ENCODE results near the gene OPRD1.

Gene OPRD1

DNA sequence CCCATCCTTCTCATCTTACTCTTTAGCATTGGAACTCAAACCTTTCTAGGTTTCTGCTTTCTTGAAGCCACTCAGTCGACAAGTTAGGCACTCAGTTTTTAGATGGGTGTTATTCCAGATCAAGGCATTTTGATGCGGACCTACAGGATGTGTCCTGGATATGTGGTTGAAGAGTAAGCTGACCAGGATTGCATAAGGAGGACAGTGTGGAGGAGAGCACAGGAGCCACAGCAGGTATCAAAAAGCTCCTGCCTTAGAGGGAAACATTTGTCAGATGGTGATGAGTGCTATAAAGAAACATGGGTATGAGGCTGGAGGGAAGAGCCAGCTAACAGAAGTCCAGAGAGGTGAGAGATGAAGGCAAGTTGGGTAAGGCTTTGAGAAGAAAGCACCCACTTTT is 33.9 kb upstream of the OPRD1 start:
- Histone ChIP-seq H3K9ac (ENCODE audit: low read length) (no peak overlapping the region), H3K27ac (ENCODE audit: low read depth, low read length) (no peak overlapping the region), H3K27me3 (ENCODE audit: low read length) (no peaks in the 10 kb centered on the region), H4K20me1 (ENCODE audit: low read depth, low read length) (no peaks in the 10 kb centered on the region), H3K79me2 (ENCODE audit: insufficient read depth, low read length) (no peaks in the 10 kb centered on the region), H2AFZ (ENCODE audit: low read depth, low read length, severe bottlenecking) (no peak overlapping the region), H3K4me2 (ENCODE audit: low read depth, low read length, poor library complexity, severe bottlenecking) (no peak overlapping the region), H3K9me3 (ENCODE audit: insufficient read depth, low read length) (no peaks in the 10 kb centered on the region), H3K36me3 (ENCODE audit: low read length) (no peaks in the 10 kb centered on the region), H3K4me3 (ENCODE audit: insufficient read depth, low read length, poor library complexity, severe bottlenecking) (no peak overlapping the region), H3F3A (ENCODE audit: insufficient read depth) (no peaks in the 10 kb centered on the region; the same call in 1 of the 2 replicates), H3K9me2 (replicated peaks; ENCODE audit: insufficient read depth, low read length) (no peaks in the 10 kb centered on the region)
- no peak for TF ChIP-seq EZH2phosphoT487 (conservative IDR thresholded peaks at IDR 0.05; ENCODE audit: low read length)
- TF ChIP-seq, protein P1, sequence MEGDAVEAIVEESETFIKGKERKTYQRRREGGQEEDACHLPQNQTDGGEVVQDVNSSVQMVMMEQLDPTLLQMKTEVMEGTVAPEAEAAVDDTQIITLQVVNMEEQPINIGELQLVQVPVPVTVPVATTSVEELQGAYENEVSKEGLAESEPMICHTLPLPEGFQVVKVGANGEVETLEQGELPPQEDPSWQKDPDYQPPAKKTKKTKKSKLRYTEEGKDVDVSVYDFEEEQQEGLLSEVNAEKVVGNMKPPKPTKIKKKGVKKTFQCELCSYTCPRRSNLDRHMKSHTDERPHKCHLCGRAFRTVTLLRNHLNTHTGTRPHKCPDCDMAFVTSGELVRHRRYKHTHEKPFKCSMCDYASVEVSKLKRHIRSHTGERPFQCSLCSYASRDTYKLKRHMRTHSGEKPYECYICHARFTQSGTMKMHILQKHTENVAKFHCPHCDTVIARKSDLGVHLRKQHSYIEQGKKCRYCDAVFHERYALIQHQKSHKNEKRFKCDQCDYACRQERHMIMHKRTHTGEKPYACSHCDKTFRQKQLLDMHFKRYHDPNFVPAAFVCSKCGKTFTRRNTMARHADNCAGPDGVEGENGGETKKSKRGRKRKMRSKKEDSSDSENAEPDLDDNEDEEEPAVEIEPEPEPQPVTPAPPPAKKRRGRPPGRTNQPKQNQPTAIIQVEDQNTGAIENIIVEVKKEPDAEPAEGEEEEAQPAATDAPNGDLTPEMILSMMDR (IDR thresholded peaks at IDR 0.05; ENCODE audit: insufficient read depth, low read length, poor library complexity, severe bottlenecking): no peak

DNA sequence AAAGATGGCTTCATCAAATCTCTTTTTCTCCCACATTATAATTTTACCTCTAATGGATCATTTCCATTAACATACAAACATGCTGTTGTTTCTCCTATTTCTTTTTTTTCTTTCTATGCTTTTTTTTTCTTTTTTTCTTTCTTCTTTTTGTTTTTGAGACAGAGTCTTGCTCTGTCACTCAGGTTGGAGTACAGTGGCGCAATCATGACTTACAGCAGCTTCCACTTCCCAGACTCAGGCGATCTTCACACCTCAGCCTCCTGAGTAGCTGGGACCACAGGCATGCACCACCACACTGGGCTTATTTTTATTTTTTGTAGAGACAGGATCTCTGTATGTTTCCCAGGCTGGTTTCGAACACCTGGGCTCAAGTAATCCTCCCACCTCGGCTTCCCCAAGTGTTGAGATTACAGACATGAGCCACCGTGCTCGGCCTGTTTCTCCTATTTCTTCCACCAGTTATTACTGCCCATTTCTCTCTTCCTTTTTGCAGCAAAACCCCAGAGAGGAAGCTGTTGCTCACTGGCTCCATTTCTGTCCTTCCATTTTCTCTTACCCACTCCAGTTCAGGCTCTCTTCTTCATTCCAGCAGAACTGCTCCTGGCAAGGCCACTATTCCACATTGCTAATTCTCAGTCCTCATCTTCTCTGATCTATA is 32.1 kb upstream of the OPRD1 start:
- TF ChIP-seq, protein P1 (IDR thresholded peaks at IDR 0.05; ENCODE audit: insufficient read depth, low read length, poor library complexity, severe bottlenecking): no peak
- TF ChIP-seq EZH2phosphoT487 (conservative IDR thresholded peaks at IDR 0.05; ENCODE audit: low read length): no peak
- Histone ChIP-seq H3K9me3 (ENCODE audit: insufficient read depth, low read length) (no peaks in the 10 kb centered on the region), H3K4me2 (ENCODE audit: low read depth, low read length, poor library complexity, severe bottlenecking) (no peak overlapping the region), H2AFZ (ENCODE audit: low read depth, low read length, severe bottlenecking) (no peak overlapping the region), H3K36me3 (ENCODE audit: low read length) (no peaks in the 10 kb centered on the region), H3F3A (ENCODE audit: insufficient read depth) (no peaks in the 10 kb centered on the region; the same call in 1 of the 2 replicates), H3K4me3 (ENCODE audit: insufficient read depth, low read length, poor library complexity, severe bottlenecking) (no peak overlapping the region), H3K27ac (ENCODE audit: low read depth, low read length) (no peak overlapping the region), H3K9me2 (replicated peaks; ENCODE audit: insufficient read depth, low read length) (no peaks in the 10 kb centered on the region), H3K27me3 (ENCODE audit: low read length) (no peaks in the 10 kb centered on the region), H4K20me1 (ENCODE audit: low read depth, low read length) (no peaks in the 10 kb centered on the region), H3K79me2 (ENCODE audit: insufficient read depth, low read length) (no peaks in the 10 kb centered on the region), H3K9ac (ENCODE audit: low read length) (no peak overlapping the region)

DNA sequence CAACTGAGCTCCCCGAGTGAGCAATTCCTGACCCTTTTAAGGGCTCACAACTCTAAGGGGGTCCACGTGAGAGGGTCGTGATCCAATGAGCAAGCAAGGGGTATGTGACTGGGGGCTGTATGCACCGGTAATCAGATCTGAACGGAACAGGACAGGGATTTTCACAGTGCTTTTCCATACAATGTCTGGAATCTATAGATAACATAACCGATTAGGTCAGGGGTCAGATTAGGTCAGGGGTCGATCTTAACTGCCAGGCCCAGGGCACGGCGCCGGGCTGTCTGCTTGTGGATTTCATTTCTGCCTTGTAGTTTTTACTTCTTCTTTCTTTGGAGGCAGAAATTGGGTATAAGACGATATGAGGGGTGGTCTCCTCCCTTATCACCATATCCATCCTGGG is 30.7 kb upstream of the OPRD1 start:
- no peak overlapping the region for H2AFZ ChIP-seq (ENCODE audit: low read depth, low read length, severe bottlenecking)
- H3K27me3 ChIP-seq (ENCODE audit: low read length): no peaks in the 10 kb centered on the region
- H3K36me3 ChIP-seq (ENCODE audit: low read length): no peaks in the 10 kb centered on the region
- no peaks in the 10 kb centered on the region for H3K79me2 ChIP-seq (ENCODE audit: insufficient read depth, low read length)
- no peak overlapping the region for H3K27ac ChIP-seq (ENCODE audit: low read depth, low read length)
- no peaks in the 10 kb centered on the region for H4K20me1 ChIP-seq (ENCODE audit: low read depth, low read length)
- H3F3A ChIP-seq (ENCODE audit: insufficient read depth): no peaks in the 10 kb centered on the region; the same call in 1 of the 2 replicates
- TF ChIP-seq EZH2phosphoT487 (conservative IDR thresholded peaks at IDR 0.05; ENCODE audit: low read length): no peak
- TF ChIP-seq, protein P1 (IDR thresholded peaks at IDR 0.05; ENCODE audit: insufficient read depth, low read length, poor library complexity, severe bottlenecking): no peak
- H3K9me2 ChIP-seq (replicated peaks; ENCODE audit: insufficient read depth, low read length): no peaks in the 10 kb centered on the region
- H3K9me3 ChIP-seq (ENCODE audit: insufficient read depth, low read length): no peaks in the 10 kb centered on the region
- no peak overlapping the region for H3K4me3 ChIP-seq (ENCODE audit: insufficient read depth, low read length, poor library complexity, severe bottlenecking)
- H3K4me2 ChIP-seq (ENCODE audit: low read depth, low read length, poor library complexity, severe bottlenecking): no peak overlapping the region
- H3K9ac ChIP-seq (ENCODE audit: low read length): no peak overlapping the region
